Coronary artery (tissue), 2 donors: ENCODE measurements around the gene FAM135A.

Experiments
- DNase-seq: peaks from one replicate; pipeline ENCODE4 v3.0.0-alpha.2; 2017; ENCODE audit warnings: low spot score
- H3K27ac ChIP-seq, 2 donors: fragments of 200-600 bp; sonication (generic); one replicate each; pipeline ENCODE4 v1.5.1; 2016 to 2019
- H3K4me3 ChIP-seq: fragments of 200-600 bp; sonication (generic); 2 replicates; pipeline ENCODE4 v1.5.1; 2016; ENCODE audit warnings: mild to moderate bottlenecking, moderate library complexity
- TF ChIP-seq, protein P1 (sequence below): fragments of 200-600 bp; sonication (generic); IDR thresholded peaks from one replicate; pipeline ENCODE4 v1.5.1; 2019; ENCODE audit warnings: antibody characterized with exemption

Gene FAM135A

DNA sequence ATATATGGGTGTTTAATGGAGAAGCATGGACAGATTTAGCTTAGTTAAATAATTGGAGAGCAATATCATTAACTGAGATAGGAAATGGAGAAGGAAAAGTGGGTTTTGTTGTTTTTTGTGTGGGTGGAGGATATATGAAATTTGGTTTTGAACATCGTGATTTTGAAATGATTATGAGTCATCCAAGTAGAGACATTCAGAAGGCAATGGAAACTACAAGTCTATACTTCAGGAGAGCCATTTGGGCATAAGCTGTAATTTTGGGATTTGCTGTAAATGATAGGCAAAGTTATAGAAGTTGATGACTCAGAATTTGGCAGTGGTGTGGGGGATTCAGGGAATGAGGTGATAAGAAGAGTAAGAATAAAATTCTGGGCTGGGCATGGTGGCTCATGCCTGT, 27.4 kb upstream of the FAM135A start:
- no peak for DNase-seq
- no peak overlapping the region for H3K27ac ChIP-seq
- H3K4me3 ChIP-seq, result no peak overlapping the region
- TF ChIP-seq, protein P1, sequence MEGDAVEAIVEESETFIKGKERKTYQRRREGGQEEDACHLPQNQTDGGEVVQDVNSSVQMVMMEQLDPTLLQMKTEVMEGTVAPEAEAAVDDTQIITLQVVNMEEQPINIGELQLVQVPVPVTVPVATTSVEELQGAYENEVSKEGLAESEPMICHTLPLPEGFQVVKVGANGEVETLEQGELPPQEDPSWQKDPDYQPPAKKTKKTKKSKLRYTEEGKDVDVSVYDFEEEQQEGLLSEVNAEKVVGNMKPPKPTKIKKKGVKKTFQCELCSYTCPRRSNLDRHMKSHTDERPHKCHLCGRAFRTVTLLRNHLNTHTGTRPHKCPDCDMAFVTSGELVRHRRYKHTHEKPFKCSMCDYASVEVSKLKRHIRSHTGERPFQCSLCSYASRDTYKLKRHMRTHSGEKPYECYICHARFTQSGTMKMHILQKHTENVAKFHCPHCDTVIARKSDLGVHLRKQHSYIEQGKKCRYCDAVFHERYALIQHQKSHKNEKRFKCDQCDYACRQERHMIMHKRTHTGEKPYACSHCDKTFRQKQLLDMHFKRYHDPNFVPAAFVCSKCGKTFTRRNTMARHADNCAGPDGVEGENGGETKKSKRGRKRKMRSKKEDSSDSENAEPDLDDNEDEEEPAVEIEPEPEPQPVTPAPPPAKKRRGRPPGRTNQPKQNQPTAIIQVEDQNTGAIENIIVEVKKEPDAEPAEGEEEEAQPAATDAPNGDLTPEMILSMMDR, result no peak

DNA sequence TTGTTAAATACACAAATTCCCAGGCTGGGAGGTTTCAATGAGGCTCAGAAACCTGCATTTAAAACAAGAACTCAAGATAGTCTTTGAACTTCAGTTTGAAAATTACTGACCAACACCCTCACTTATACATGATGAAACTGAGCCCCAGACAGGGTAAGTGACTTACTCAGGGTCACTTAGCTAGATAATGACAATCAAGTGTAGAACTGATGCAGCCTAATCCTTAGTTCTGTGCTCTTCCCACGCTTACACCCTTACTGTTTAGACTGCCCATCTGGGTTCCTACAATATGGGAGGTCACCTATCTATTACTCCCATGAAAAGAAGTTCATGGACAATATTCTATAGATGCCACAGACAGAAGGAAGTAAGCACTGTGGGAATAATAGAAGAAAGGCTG, 24.5 kb upstream of the FAM135A start:
- Histone ChIP-seq H3K27ac (no peak overlapping the region), H3K4me3 (no peak overlapping the region)
- TF ChIP-seq, protein P1, result no peak
- DNase-seq, result no peak

DNA sequence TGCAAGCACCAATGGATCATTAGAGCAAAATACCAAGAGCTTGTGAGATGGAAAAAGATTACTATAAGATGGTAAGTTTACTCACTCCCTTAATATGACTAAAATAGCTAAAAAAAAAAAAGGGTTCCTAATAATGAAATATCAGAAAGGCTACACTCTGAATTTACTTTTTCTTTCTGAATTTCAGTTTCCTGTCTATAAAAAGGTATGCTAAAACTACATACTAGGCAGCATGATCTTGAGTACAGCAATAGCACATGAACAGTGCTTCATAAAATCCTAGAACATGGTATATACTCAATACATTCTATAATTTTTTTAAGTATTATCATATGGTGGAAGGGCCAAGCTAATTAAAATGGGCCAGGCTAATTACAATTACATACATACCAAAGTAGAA, 24.0 kb upstream of the FAM135A start:
- Histone ChIP-seq H3K27ac (no peak overlapping the region), H3K4me3 (no peak overlapping the region)
- no peak for DNase-seq
- TF ChIP-seq, protein P1, result no peak

DNA sequence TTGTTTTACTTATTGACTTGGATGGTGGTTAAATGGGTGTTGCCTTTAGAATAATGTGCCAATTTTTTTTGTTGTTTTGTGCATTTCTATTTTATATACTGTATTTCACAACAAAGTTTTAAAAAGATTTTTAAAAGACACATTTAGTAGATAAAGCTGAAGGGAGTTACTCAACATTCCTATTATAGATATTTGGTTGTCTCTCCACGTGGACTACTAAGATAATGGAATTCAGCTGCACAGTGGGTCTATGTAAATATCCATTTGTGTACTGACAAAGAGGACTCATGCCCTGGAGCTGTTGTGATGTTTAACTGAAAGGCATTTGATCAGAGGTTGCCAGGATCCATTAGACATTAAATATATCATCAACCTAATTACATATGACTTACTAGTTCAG, 23.2 kb upstream of the FAM135A start:
- no peak for DNase-seq
- no peak overlapping the region for H3K27ac ChIP-seq
- TF ChIP-seq, protein P1, result no peak

DNA sequence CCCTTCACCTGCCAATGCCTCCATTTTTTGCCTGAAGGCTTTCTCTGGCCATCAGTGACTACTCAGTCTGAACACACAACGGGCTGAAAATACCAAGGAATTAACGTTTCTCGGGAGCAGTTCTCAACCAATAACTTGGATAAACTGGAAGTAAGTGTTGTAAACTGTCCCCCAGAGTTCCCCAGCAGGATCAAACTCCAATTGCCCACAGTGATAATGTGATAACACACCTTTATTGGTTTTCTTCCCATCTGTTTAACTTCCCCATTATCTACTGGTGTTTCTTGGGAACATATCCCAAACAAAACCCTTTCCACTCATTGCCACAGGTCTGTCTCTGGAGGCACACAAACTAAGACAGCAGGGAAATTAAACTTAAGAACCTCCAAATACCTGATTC, 21.8 kb upstream of the FAM135A start:
- no peak for DNase-seq

More for the DNA sequence above, 23.2 kb upstream of the FAM135A start:
- H3K4me3 ChIP-seq, result no peak overlapping the region

DNA sequence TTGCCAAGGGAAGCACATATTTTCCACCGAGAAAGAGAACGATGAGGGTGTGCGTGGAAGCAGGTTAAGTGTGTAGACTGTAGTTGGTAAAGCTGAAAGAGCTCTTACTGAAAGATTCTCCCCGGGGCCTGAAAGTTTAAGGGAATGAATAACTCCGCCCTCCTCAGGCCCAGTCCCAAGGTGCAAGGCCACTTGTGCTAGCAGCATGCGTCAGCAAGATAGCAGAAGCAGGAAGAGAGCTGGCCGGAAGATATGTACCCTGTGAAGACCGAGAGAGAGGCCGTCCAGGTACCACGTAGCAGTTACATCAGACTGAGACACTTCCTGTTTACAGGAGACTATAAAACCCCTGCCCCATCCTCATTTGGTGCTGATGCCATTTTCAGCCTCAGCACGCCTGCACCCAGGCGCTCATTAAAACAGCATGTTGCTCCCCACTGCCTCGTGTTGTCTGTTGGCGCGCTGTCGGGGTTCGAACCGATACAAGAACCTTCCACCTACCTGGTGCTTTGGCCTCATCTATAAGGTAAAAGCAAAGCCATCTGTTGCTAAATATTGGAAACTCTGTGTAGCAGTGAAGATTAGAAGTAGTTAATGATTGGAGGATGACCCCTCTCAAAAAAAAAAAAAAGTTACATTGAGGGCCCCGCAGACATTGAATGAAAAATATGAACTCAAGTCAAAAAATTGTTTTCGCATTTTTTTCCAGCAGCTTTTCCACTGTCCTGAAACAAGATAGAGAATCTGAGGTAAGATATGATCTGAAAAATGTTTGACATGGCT, 18.6 kb upstream of the FAM135A start:
- Histone ChIP-seq H3K27ac (no peak overlapping the region), H3K4me3 (no peak overlapping the region)
- DNase-seq, result no peak
- TF ChIP-seq, protein P1, result no peak

More for the DNA sequence above, 21.8 kb upstream of the FAM135A start:
- TF ChIP-seq, protein P1, result no peak
- H3K27ac ChIP-seq, result no peak overlapping the region
- H3K4me3 ChIP-seq, result no peak overlapping the region

DNA sequence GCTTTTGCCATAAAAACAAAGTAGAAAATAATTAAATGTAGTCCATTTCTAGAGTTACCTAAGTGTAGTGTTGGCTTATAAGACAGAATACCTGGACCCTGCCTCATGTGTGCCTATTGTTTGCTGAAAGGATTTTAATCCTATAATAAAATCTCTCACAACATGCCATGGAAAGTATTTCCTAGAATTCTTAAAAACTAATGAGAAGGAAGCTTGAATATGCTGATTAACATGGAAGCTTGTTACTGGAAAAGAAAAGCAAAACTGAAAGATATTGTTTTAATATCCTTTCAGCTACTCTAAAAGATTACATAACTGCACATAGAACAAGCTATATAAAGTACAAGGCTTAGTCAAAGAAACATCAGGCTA, 18.0 kb upstream of the FAM135A start:
- Histone ChIP-seq H3K27ac (no peak overlapping the region), H3K4me3 (no peak overlapping the region)
- TF ChIP-seq, protein P1, result no peak
- DNase-seq, result no peak
